ENCODE measurements around the gene CA14. TPM values are rescaled to one million over a fixed set of nuclear protein-coding genes. Genes with fewer than 3 reads are reported as not detected.

Gene CA14
- total and polyA plus RNA-seq, 7 experiments from 2014 or later, result 0.35 to 1.7 TPM; not detected in 5

DNA sequence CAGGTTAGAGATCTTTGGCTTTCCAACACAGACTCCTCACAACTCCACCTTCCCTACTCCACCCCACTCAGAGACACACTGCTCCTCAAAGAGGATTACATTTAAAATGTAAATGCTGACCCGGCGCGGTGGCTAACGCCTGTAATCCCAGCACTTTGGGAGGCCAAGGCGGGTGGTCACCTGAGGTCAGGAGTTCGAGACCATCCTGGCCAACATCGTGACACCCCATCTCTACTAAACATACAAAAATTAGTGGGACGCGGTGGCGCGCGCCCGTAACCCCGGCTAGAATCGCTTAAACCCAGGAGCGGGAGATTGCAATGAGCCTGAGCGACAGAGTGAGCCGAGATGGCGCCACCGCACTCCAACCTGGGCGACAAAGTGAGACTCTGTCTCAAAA is 19.8 kb upstream of the CA14 start:
- DNase-seq (no peak), ATAC-seq (no peak)
- Mint-ChIP-seq H3K4me3 (peak overlapping the region in 5 of 10 donors; percentile 12 to 48 (median 42)), H3K36me3 (peaks cover 0 to 6% (median 0%) of the 10 kb centered on the region in 5 donors), H3K27me3 (peaks cover 0 to 4% (median 0%) of the 10 kb centered on the region in 5 donors), H3K9me3 (no peaks in the 10 kb centered on the region), H3K27ac (peak overlapping the region in 1 of 9 donors; percentile 7), H3K4me1 (peaks cover 11 to 23% (median 18%) of the 10 kb centered on the region in 7 donors)
- peaks cover 0 to 12% (median 0%) of the 10 kb centered on the region in 3 experiments for H3K36me3 ChIP-seq (ENCODE audit: control insufficient read depth in 2 of 3, insufficient read depth in 3 of 3, low read length in 3 of 3)
- no peaks in the 10 kb centered on the region for H3K27me3 ChIP-seq (ENCODE audit: control insufficient read depth in 2 of 2, insufficient read depth in 2 of 2, low read length in 2 of 2)
- H3K4me3 ChIP-seq (ENCODE audit: low read length), result no peak overlapping the region
- H3K9me3 ChIP-seq (ENCODE audit: control insufficient read depth in 2 of 3, low read length in 3 of 3), result no peaks in the 10 kb centered on the region
- POLR2A ChIA-PET, result interaction anchor here (2.9 kb wide), 1 partner anchor 126 kb away, joined by 19 read pairs; the partner anchor contains the start of gene RPRD2
- intact Hi-C loops (cut with micrococcal nuclease), result loop anchor here in 1 of 2 donors (2.0 to 10.0 kb wide), 3 partner anchors 217 to 819 kb away; partner anchors contain the start of gene GOLPH3L
- H3K4me1 ChIP-seq (ENCODE audit: control insufficient read depth in 2 of 2, insufficient read depth in 2 of 2, low read length in 2 of 2), result peaks cover 0 to 7% of the 10 kb centered on the region in 2 donors
- CTCF ChIA-PET, result no interaction called here
- H3K27ac ChIP-seq (ENCODE audit: low read depth, low read length), result no peak overlapping the region

DNA sequence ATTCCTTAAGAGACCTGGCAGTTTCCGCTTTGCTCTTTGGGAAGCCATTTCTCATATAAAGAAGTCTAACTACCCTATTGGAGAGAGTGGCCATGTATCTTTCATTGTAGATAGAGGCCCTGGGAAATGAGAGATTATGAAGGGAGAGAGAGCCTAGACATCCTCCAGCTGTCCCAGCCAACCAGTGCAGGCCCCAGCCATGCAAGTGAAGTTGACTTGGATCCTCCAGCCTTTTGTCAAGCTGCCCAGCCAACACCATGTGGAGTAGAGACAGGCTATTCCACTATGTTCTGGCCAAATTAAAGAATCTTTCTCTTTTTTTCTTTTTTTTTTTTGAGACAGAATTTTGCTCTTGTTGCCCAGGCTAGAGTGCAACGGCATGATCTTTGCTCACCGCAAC is 14.6 kb upstream of the CA14 start:
- H3K27me3 ChIP-seq (ENCODE audit: control insufficient read depth in 2 of 2, insufficient read depth in 2 of 2, low read length in 2 of 2), result no peaks in the 10 kb centered on the region
- POLR2A ChIA-PET, result interaction anchor here (0.7 to 1.0 kb wide), 2 partner anchors 9 to 588 kb away, joined by 3 read pairs; no protein-coding TSS in a partner anchor
- H3K4me1 ChIP-seq (ENCODE audit: control insufficient read depth in 2 of 2, insufficient read depth in 2 of 2, low read length in 2 of 2), result no peaks in the 10 kb centered on the region
- Mint-ChIP-seq H3K4me1 (peaks cover 0 to 6% (median 0%) of the 10 kb centered on the region in 7 donors), H3K36me3 (no peaks in the 10 kb centered on the region), H3K9me3 (no peaks in the 10 kb centered on the region), H3K4me3 (no peak overlapping the region), H3K27me3 (peaks cover 0 to 12% (median 0%) of the 10 kb centered on the region in 5 donors), H3K27ac (no peak overlapping the region)
- intact Hi-C loops (cut with micrococcal nuclease), result no loop called here
- H3K27ac ChIP-seq (ENCODE audit: low read depth, low read length), result no peak overlapping the region
- no peaks in the 10 kb centered on the region for H3K36me3 ChIP-seq (ENCODE audit: control insufficient read depth in 2 of 3, insufficient read depth in 3 of 3, low read length in 3 of 3)
- ATAC-seq, result no peak
- no peak for DNase-seq
- no peak overlapping the region for H3K4me3 ChIP-seq (ENCODE audit: low read length)
- no peaks in the 10 kb centered on the region for H3K9me3 ChIP-seq (ENCODE audit: control insufficient read depth in 2 of 3, low read length in 3 of 3)
- CTCF ChIA-PET, result interaction anchor here (0.5 kb wide), 1 partner anchor 67 kb away, joined by 3 read pairs; no protein-coding TSS in a partner anchor

- ChIA-PET CTCF (no interaction called here), POLR2A (interaction anchor here (0.6 to 1.1 kb wide), 2 partner anchors 20 to 735 kb away, joined by 3 read pairs; no protein-coding TSS in a partner anchor)
- no peak overlapping the region for H3K4me3 Mint-ChIP-seq
- DNase-seq, result no peak
- Histone ChIP-seq H3K27me3 (ENCODE audit: control insufficient read depth in 2 of 2, insufficient read depth in 2 of 2, low read length in 2 of 2) (no peaks in the 10 kb centered on the region), H3K9me3 (ENCODE audit: control insufficient read depth in 2 of 3, low read length in 3 of 3) (no peaks in the 10 kb centered on the region), H3K36me3 (ENCODE audit: control insufficient read depth in 2 of 3, insufficient read depth in 3 of 3, low read length in 3 of 3) (no peaks in the 10 kb centered on the region), H3K4me1 (ENCODE audit: control insufficient read depth in 2 of 2, insufficient read depth in 2 of 2, low read length in 2 of 2) (no peaks in the 10 kb centered on the region), H3K4me3 (ENCODE audit: low read length) (no peak overlapping the region), H3K27ac (ENCODE audit: low read depth, low read length) (no peak overlapping the region)
- no peaks in the 10 kb centered on the region for H3K9me3 Mint-ChIP-seq
- intact Hi-C loops (cut with micrococcal nuclease), result no loop called here
- peaks cover 0 to 23% (median 5%) of the 10 kb centered on the region in 5 donors for H3K27me3 Mint-ChIP-seq
- no peak for ATAC-seq
- no peaks in the 10 kb centered on the region for H3K4me1 Mint-ChIP-seq
- no peak overlapping the region for H3K27ac Mint-ChIP-seq
- H3K36me3 Mint-ChIP-seq, result no peaks in the 10 kb centered on the region
Measured at GRCh38 chr1:150249936-150250335, 7.6 kb upstream of the CA14 start.

- Histone ChIP-seq H3K27ac (ENCODE audit: low read depth, low read length) (no peak overlapping the region), H3K9me3 (ENCODE audit: control insufficient read depth in 2 of 3, low read length in 3 of 3) (no peaks in the 10 kb centered on the region), H3K36me3 (ENCODE audit: control insufficient read depth in 2 of 3, insufficient read depth in 3 of 3, low read length in 3 of 3) (no peaks in the 10 kb centered on the region), H3K4me3 (ENCODE audit: low read length) (no peak overlapping the region), H3K27me3 (ENCODE audit: control insufficient read depth in 2 of 2, insufficient read depth in 2 of 2, low read length in 2 of 2) (peaks cover 0 to 10% of the 10 kb centered on the region in 2 donors), H3K4me1 (ENCODE audit: control insufficient read depth in 2 of 2, insufficient read depth in 2 of 2, low read length in 2 of 2) (peaks cover 6 to 8% of the 10 kb centered on the region in 2 donors)
- DNase-seq, result no peak
- peak overlapping the region in 2 of 9 donors; percentile 4 to 8 for H3K27ac Mint-ChIP-seq
- ATAC-seq, result no peak
- H3K9me3 Mint-ChIP-seq, result peaks cover 0 to 1% (median 0%) of the 10 kb centered on the region in 11 donors
- CTCF ChIA-PET, result interaction anchor here (0.6 to 2.4 kb wide), 21 partner anchors 10 to 548 kb away, joined by 3 to 12 read pairs (median 4); partner anchors contain the start of genes APH1A, C1orf54 and FALEC
- intact Hi-C loops (cut with micrococcal nuclease), result loop anchor here (1.0 to 5.0 kb wide), 8 partner anchors 12 to 305 kb away; partner anchors contain the start of genes APH1A (in 1 of the 2), FALEC (in 1 of the 2) and MRPS21 (in 1 of the 2)
- H3K27me3 Mint-ChIP-seq, result peaks cover 13 to 62% (median 32%) of the 10 kb centered on the region in 5 donors
- POLR2A ChIA-PET, result interaction anchor here (1.0 to 3.3 kb wide), 5 partner anchors 13 to 304 kb away, joined by 3 to 13 read pairs (median 5); partner anchors contain the start of genes APH1A, CIART and RPRD2
- peak overlapping the region in 9 of 10 donors; percentile 50 to 91 (median 74) for H3K4me3 Mint-ChIP-seq
- no peaks in the 10 kb centered on the region for H3K36me3 Mint-ChIP-seq
- peaks cover 6 to 23% (median 15%) of the 10 kb centered on the region in 7 donors for H3K4me1 Mint-ChIP-seq
Measured at GRCh38 chr1:150256198-150256553, 1.4 kb upstream of the CA14 start.

DNA sequence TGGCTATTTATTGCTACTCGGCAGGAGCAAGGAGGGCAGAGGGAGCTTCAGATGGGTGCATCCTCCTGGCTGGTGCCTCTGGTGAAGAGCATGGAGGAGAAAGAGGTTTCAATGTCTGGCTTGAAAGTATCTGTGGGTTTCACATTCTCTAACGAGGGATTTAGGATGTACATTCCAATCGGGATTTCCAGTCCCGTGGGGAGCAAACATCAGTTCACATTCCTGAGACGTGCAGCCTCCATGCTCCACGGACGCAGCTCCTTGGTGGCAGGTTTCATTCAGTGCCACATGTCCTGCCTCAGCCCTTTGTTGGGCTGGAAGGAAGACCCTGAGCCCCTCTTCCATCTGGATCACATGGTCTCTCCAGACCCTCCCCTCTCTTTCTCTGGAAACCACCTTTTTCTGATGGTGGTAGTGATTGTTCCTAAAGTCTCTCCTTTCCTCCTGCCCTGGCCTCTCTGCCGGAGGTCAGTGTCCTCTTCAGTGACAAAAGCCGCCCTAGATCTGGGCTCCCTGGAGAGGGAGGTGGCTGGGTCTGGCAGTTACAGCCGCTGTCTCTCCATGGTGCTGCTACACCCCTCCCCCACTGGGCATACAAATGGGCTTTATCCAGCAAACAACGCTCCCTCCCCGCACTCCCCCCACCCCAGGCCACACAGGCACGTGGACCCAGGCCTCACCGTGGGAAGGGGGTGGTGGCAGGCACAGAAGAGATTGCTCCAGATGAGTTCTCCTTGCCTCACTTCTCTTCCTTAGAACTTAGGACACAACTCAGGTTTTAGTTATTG is 826 bp upstream of the CA14 start:
- Mint-ChIP-seq H3K27ac (peak overlapping the region in 1 of 9 donors; percentile 4), H3K4me3 (peak overlapping the region in 3 of 10 donors; percentile 59 to 91 (median 78)), H3K27me3 (peaks cover 13 to 62% (median 32%) of the 10 kb centered on the region in 5 donors), H3K4me1 (peaks cover 6 to 23% (median 15%) of the 10 kb centered on the region in 7 donors), H3K9me3 (peaks cover 0 to 1% (median 0%) of the 10 kb centered on the region in 11 donors), H3K36me3 (no peaks in the 10 kb centered on the region)
- DNase-seq, result no peak
- Histone ChIP-seq H3K4me3 (ENCODE audit: low read length) (no peak overlapping the region), H3K36me3 (ENCODE audit: control insufficient read depth in 2 of 3, insufficient read depth in 3 of 3, low read length in 3 of 3) (no peaks in the 10 kb centered on the region), H3K27ac (ENCODE audit: low read depth, low read length) (no peak overlapping the region), H3K27me3 (ENCODE audit: control insufficient read depth in 2 of 2, insufficient read depth in 2 of 2, low read length in 2 of 2) (peaks cover 0 to 10% of the 10 kb centered on the region in 2 donors), H3K9me3 (ENCODE audit: control insufficient read depth in 2 of 3, low read length in 3 of 3) (no peaks in the 10 kb centered on the region), H3K4me1 (ENCODE audit: control insufficient read depth in 2 of 2, insufficient read depth in 2 of 2, low read length in 2 of 2) (peaks cover 6 to 8% of the 10 kb centered on the region in 2 donors)
- intact Hi-C loops (cut with micrococcal nuclease), result loop anchor here (1.0 to 5.0 kb wide), 8 partner anchors 12 to 304 kb away; partner anchors contain the start of genes APH1A (in 1 of the 2), FALEC (in 1 of the 2) and MRPS21 (in 1 of the 2)
- POLR2A ChIA-PET, result interaction anchor here (1.0 to 3.3 kb wide), 4 partner anchors 12 to 303 kb away, joined by 3 to 13 read pairs (median 8); partner anchors contain the start of genes APH1A and RPRD2
- ATAC-seq, result no peak
- CTCF ChIA-PET, result interaction anchor here (0.6 to 2.4 kb wide), 21 partner anchors 9 to 547 kb away, joined by 3 to 12 read pairs (median 4); partner anchors contain the start of genes APH1A, C1orf54 and FALEC

DNA sequence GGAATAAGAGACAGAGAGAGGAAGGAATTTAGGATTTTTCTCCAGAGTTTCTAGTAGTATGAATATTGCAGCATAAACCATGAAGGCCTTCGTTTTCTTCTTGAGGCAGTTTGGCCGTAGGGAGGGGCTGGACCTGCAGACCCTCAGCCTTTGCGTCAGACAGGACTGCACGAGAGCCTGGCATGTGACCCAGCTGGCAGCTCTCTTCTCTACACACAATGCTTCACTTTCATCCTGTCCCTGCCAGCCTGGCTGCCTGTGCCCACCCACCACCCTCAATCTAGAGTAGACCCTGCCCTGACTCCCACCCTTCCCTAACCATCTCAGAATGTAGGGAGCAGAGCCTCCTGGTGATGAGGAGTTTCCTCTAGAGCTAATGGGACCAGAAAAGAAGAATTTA is 1.6 kb downstream of the CA14 start:
- no peak overlapping the region for H3K27ac ChIP-seq (ENCODE audit: low read depth, low read length)
- H3K4me1 Mint-ChIP-seq, result peaks cover 6 to 23% (median 15%) of the 10 kb centered on the region in 7 donors
- H3K4me1 ChIP-seq (ENCODE audit: control insufficient read depth in 2 of 2, insufficient read depth in 2 of 2, low read length in 2 of 2), result peaks cover 6 to 8% of the 10 kb centered on the region in 2 donors
- no peak overlapping the region for H3K4me3 Mint-ChIP-seq
- H3K27ac Mint-ChIP-seq, result peak overlapping the region in 1 of 9 donors; percentile 3
- H3K9me3 ChIP-seq (ENCODE audit: control insufficient read depth in 2 of 3, low read length in 3 of 3), result no peaks in the 10 kb centered on the region
- no peak for DNase-seq
- no peaks in the 10 kb centered on the region for H3K36me3 Mint-ChIP-seq
- peaks cover 13 to 49% (median 26%) of the 10 kb centered on the region in 5 donors for H3K27me3 Mint-ChIP-seq
- no peaks in the 10 kb centered on the region for H3K36me3 ChIP-seq (ENCODE audit: control insufficient read depth in 2 of 3, insufficient read depth in 3 of 3, low read length in 3 of 3)
- H3K9me3 Mint-ChIP-seq, result peaks cover 0 to 3% (median 0%) of the 10 kb centered on the region in 11 donors
- CTCF ChIA-PET, result no interaction called here
- ATAC-seq, result no peak
- no peak overlapping the region for H3K4me3 ChIP-seq (ENCODE audit: low read length)
- peaks cover 0 to 10% of the 10 kb centered on the region in 2 donors for H3K27me3 ChIP-seq (ENCODE audit: control insufficient read depth in 2 of 2, insufficient read depth in 2 of 2, low read length in 2 of 2)
- POLR2A ChIA-PET, result interaction anchor here (1.4 kb wide), 1 partner anchor 19 kb away, joined by 4 read pairs; no protein-coding TSS in a partner anchor
- intact Hi-C loops (cut with micrococcal nuclease), result loop anchor here in 1 of 2 donors (5.0 kb wide), 1 partner anchor 258 kb away; the partner anchor contains the start of gene FALEC
